MCF 10A (cell line): ENCODE results near the gene MYOT. TPM values are rescaled to one million over a fixed set of nuclear protein-coding genes. Genes with fewer than 3 reads are reported as not detected.

ENCODE experiments used
- Bru-seq: library from RNA; stranded (reverse); fragments of 400-500 nt; gene quantifications from one replicate; lab custom pipeline; 2021; lab: Mats Ljungman, UMichigan
- BruChase-seq, 2 experiments: library from RNA; stranded (reverse); fragments of 400-500 nt; gene quantifications; one replicate each; lab custom pipeline; 2021; lab: Mats Ljungman, UMichigan
- BruUV-seq: library from RNA; stranded (reverse); fragments of 400-500 nt; replicated peaks from 2 replicates; lab custom pipeline; 2021; lab: Mats Ljungman, UMichigan
- CTCF ChIA-PET: fragments of 300-600 bp; sonication (Branson Sonifier 250); formaldehyde crosslinking; extraction: SDS; loops from one replicate; lab custom pipeline; 2021; ENCODE audit warnings: antibody characterized with exemption, inconsistent platforms; lab: Yijun Ruan, JAX
- POLR2A ChIA-PET: fragments of 300-600, 350-650 bp; sonication (Branson Sonifier 250); formaldehyde crosslinking; extraction: SDS; loops from one replicate; lab custom pipeline; 2020; ENCODE audit warnings: antibody characterized with exemption, inconsistent platforms; lab: Yijun Ruan, JAX
- DNase-seq: peaks from one replicate; pipeline ENCODE4 v3.0.0-alpha.2; 2018; ENCODE audit not compliant: unreplicated experiment
- H3K27ac Mint-ChIP-seq: one replicate; pipeline ENCODE4 v1.8.0; 2022; ENCODE audit warnings: mild to moderate bottlenecking, low read depth, mixed read lengths; ENCODE audit not compliant: unreplicated experiment
- H3K27me3 Mint-ChIP-seq: one replicate; pipeline ENCODE4 v1.8.0; 2022; ENCODE audit warnings: mixed read lengths; ENCODE audit not compliant: insufficient read depth, unreplicated experiment
- H3K36me3 Mint-ChIP-seq: one replicate; pipeline ENCODE4 v1.8.0; 2022; ENCODE audit warnings: mild to moderate bottlenecking, moderate library complexity, mixed read lengths; ENCODE audit not compliant: insufficient read depth, unreplicated experiment
- H3K4me1 Mint-ChIP-seq: one replicate; pipeline ENCODE4 v1.8.0; 2022; ENCODE audit warnings: mixed read lengths; ENCODE audit not compliant: insufficient read depth, unreplicated experiment
- H3K4me3 Mint-ChIP-seq: one replicate; pipeline ENCODE4 v1.8.0; 2022; ENCODE audit warnings: mild to moderate bottlenecking, moderate library complexity, mixed read lengths; ENCODE audit not compliant: unreplicated experiment
- H3K9me3 Mint-ChIP-seq: one replicate; pipeline ENCODE4 v1.8.0; 2022; ENCODE audit warnings: mixed read lengths; ENCODE audit not compliant: unreplicated experiment
- CTCF ChIP-seq: fragments of 200-600 bp; IDR thresholded peaks from one replicate; pipeline ENCODE4 v1.8.0; 2022; ENCODE audit warnings: antibody characterized with exemption, mild to moderate bottlenecking; ENCODE audit not compliant: unreplicated experiment
- intact Hi-C: fragments of 100-400 bp; cut with micrococcal nuclease; formaldehyde crosslinking; loops from 2 replicates; pipeline ENCODE4 v1.14.1; 2022
- long read RNA-seq: library from polyadenylated mRNA; stranded (forward); transcript quantifications from one replicate; pipeline ENCODE4 v2.0.0, GENCODE V29; 2022
- total RNA-seq: library from RNA; stranded (reverse); gene quantifications from 2 replicates; pipeline ENCODE4 v1.2.3, GENCODE V29; 2022

Gene MYOT
- not detected in 2 replicates for total RNA-seq
- Bru-seq, nascent RNA, result not detected
- percentile 5 among the genes with signal in this experiment for BruChase-seq, experiment 1, labeled RNA remaining after a 6-hour chase
- percentile 11 among the genes with signal in this experiment for BruChase-seq, experiment 2, labeled RNA remaining after a 2-hour chase
- long read RNA-seq, partial matches to known transcripts, result 0 of 2 reads
- long read RNA-seq, other reads (novel, unspliced or antisense), result 2 of 2 reads

DNA sequence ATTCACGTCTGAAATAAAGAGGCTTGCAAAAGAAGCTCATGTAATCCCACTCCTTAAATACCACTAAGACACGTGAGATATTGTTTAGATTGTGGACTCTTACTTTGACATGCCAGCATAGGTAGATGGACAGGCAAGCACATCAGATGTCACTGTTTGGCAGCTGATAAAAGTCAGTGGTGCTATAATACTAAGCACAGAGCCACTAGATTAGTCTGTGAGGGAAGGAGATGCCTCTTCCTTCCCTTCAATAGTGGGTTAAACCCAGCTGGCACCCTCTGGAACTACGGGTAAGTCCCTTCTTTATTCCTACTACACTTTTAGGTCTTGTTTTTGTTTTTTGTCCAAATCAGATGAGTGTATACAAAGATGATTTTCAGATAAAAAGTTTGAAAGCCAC lies at the start of gene MYOT:
Gene MYOT (plus strand): TSS at position 197 of the 400 bp plus-strand sequence. CDS start 2,792 bp downstream, outside the sequence.
- no peaks in the 10 kb centered on the region for H3K4me1 Mint-ChIP-seq
- no peaks in the 10 kb centered on the region for H3K27me3 Mint-ChIP-seq
- BruUV-seq, result no TSS peak
- no peak for DNase-seq
- H3K27ac Mint-ChIP-seq, result no peak within 1 kb of the TSS
- no peak for TF ChIP-seq CTCF
- H3K9me3 Mint-ChIP-seq, result no peaks in the 10 kb centered on the region
- intact Hi-C loops, result no loop called here
- no peak within 1 kb of the TSS for H3K4me3 Mint-ChIP-seq
- H3K36me3 Mint-ChIP-seq, result no peaks in the 10 kb centered on the region
- POLR2A ChIA-PET, result interaction anchor here (0.6 to 1.0 kb wide), 3 partner anchors 10 to 13 kb away, joined by 3 read pairs; no protein-coding TSS in a partner anchor
- CTCF ChIA-PET, result interaction anchor here (1.1 kb wide), 1 partner anchor 169 kb away, joined by 3 read pairs; no protein-coding TSS in a partner anchor

DNA sequence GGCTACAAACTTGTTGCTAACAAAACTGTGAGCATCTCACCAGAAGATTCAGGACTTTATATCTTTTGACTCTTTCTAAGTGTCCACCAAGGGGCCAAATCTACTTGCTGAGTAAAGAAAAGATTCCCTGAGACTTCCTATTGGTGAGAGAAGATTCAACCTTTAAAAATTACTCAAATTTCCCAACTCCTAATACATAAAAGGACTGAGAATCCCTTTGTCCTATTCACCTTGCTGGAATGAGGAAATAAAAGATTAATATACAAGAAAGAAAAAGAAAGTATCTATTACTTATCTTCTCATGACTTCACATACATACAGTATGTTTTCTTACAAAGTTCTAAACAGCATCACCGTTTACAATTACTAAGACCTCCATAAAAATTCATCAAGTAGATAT lies 47.9 kb upstream of the MYOT start:
- H3K4me3 Mint-ChIP-seq, result no peak overlapping the region
- no TSS peak for BruUV-seq
- TF ChIP-seq CTCF, result no peak
- H3K27me3 Mint-ChIP-seq, result peaks cover 29% of the 10 kb centered on the region
- no peak overlapping the region for H3K27ac Mint-ChIP-seq
- no peak for DNase-seq
- H3K9me3 Mint-ChIP-seq, result no peaks in the 10 kb centered on the region
- intact Hi-C loops, result no loop called here
- no peaks in the 10 kb centered on the region for H3K36me3 Mint-ChIP-seq
- no peaks in the 10 kb centered on the region for H3K4me1 Mint-ChIP-seq
- ChIA-PET POLR2A (interaction anchor here (1.3 kb wide), 1 partner anchor 66 kb away, joined by 4 read pairs; the partner anchor contains the start of gene HNRNPA0), CTCF (interaction anchor here (4.9 kb wide), 1 partner anchor 41 kb away, joined by 39 read pairs; no protein-coding TSS in a partner anchor)

- BruUV-seq, result no TSS peak
- H3K4me3 Mint-ChIP-seq, result no peak overlapping the region
- TF ChIP-seq CTCF, result peak; percentile 55
- POLR2A ChIA-PET, result no interaction called here
- no peaks in the 10 kb centered on the region for H3K36me3 Mint-ChIP-seq
- no peaks in the 10 kb centered on the region for H3K4me1 Mint-ChIP-seq
- H3K9me3 Mint-ChIP-seq, result no peaks in the 10 kb centered on the region
- H3K27ac Mint-ChIP-seq, result no peak overlapping the region
- CTCF ChIA-PET, result interaction anchor here (0.6 to 2.2 kb wide), 18 partner anchors 9 to 200 kb away, joined by 3 to 39 read pairs (median 4); no protein-coding TSS in a partner anchor
- peaks cover 29% of the 10 kb centered on the region for H3K27me3 Mint-ChIP-seq
- DNase-seq, result peak; percentile 72
- intact Hi-C loops, result loop anchor here (1.0 kb wide), 3 partner anchors 43 to 193 kb away; no protein-coding TSS in a partner anchor
Measured at GRCh38 chr5:137822158-137822764, 45.4 kb upstream of the MYOT start.

GRCh38 chr5:137822984-137823383 lies 44.7 kb upstream of the MYOT start:
- POLR2A ChIA-PET, result no interaction called here
- intact Hi-C loops, result loop anchor here (1.0 kb wide), 3 partner anchors 44 to 194 kb away; no protein-coding TSS in a partner anchor
- peaks cover 29% of the 10 kb centered on the region for H3K27me3 Mint-ChIP-seq

More at GRCh38 chr5:137822984-137823383, 44.7 kb upstream of the MYOT start:
- Mint-ChIP-seq H3K9me3 (no peaks in the 10 kb centered on the region), H3K4me1 (no peaks in the 10 kb centered on the region), H3K27ac (no peak overlapping the region), H3K4me3 (no peak overlapping the region), H3K36me3 (no peaks in the 10 kb centered on the region)
- BruUV-seq, result no TSS peak
- no peak for DNase-seq
- CTCF ChIA-PET, result interaction anchor here (0.6 to 2.2 kb wide), 20 partner anchors 10 to 196 kb away, joined by 3 to 39 read pairs (median 4); no protein-coding TSS in a partner anchor
- no peak for TF ChIP-seq CTCF
